NCI-H526 (cell line): ENCODE measurements around the gene PDLIM4.
A peak's percentile ranks its signal among the peaks of the same experiment; 100 is the strongest.

ENCODE experiments used
- DNase-seq, 2 experiments: peaks; one replicate each; lab custom pipeline; 2025; lab: John Stamatoyannopoulos, UW

The PDLIM4 gene

DNA sequence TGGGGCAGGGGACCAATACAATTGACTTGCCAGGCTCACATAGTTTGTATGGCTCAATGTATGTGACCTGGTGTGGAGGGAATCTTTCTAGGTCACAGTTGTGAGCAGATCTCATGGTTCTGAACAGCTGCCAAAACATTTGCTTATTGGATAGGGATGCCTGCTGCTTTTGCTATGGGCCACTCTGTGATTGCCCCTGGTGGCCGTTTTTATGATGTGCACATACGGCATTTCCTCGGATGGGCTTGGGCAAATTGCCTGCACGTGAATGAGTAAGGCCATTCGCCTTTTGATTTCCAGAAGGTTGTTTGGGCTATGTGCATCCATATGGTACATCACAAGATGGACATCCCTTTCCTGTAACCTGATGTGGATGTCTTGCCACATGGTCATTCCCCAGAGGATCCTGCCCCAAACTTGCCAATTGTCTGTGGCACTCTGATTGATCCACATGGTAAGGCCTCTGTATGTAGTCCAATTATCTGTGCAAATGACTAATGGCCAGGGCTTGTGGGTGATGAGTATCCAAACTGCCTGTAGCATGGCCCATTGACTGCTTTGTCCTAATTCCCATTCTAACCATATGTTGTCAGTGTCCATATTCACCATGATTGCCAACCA, 26.0 kb downstream of the PDLIM4 start:
- peak; percentile 16 to 46 for DNase-seq

DNA sequence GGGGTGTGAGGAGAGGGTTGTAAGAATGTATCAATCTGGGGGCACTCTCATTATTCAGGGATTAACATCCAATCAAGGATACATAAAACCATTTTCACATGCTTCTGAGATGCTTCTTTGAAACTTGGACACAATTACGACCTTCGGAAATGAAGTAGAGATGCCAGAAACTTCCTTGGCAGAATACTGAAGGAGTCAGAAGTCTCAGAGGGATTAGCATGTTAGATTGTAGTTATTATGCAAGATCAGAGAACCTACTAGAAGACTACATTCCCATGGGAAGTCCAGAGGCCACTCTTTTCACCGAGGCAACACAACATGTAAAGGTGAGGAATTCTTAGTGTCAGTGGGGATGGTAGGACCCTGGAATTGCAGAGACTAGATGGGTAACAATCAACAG, 31.6 kb downstream of the PDLIM4 start:
- no peak for DNase-seq

DNA sequence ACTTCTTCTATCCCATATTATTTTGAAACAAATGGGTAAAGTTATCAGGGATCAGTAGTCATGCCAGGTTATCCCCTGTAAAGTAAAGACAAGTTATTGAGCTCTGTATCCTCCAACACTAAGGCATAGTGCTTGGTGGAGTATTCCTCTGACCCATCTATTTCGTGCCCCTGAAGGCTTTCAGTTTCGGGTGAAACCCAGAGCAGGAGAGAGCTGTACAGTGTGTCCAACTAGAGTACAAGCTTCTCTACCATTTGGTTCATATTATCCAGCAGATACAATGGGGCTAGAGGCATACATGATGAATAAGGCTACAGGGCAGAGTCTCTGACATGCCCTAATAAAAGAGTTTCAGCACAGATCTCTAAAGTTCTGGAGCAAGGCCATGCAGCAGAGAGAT, 33.5 kb downstream of the PDLIM4 start:
- DNase-seq = no peak

- DNase-seq = peak; percentile 69 to 78
These were observed 35.8 kb downstream of the PDLIM4 start for GRCh38 chr5:132293066-132293991.

DNA sequence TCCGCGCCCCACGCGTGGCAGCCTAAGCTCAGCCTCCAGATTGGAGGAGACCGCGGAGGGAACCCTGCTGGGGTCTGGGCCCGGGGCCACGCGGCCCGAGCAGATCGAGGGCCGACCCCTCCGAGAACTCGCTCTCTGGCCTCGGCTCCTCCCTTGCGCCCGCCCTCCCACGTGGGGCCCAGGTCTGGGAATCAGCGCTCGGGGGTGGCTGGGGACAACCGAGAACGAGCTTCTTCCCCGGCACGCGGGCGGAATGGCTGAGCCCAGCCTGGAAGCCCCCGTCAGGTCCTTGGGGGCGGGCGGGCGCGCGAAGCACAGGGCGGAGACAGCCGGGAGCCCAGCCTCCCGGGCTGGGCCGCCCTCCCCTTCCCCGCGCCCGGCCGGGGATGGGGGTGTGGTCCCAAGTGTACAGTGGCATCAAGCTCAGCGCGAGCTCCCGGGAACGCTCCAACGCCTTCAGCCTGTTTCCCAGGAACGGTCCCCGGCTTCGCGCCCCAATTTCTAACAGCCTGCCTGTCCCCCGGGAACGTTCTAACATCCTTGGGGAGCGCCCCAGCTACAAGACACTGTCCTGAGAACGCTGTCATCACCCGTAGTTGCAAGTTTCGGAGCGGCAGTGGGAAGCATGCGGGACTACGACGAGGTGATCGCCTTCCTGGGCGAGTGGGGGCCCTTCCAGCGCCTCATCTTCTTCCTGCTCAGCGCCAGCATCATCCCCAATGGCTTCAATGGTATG, 36.7 kb downstream of the PDLIM4 start, which contains the start of gene SLC22A4:
SLC22A4 (plus strand) TSS at position 403 of the 736 bp plus-strand sequence; CDS start at position 626, 223 bp downstream.
- DNase-seq = peak; percentile 35 to 78

DNA sequence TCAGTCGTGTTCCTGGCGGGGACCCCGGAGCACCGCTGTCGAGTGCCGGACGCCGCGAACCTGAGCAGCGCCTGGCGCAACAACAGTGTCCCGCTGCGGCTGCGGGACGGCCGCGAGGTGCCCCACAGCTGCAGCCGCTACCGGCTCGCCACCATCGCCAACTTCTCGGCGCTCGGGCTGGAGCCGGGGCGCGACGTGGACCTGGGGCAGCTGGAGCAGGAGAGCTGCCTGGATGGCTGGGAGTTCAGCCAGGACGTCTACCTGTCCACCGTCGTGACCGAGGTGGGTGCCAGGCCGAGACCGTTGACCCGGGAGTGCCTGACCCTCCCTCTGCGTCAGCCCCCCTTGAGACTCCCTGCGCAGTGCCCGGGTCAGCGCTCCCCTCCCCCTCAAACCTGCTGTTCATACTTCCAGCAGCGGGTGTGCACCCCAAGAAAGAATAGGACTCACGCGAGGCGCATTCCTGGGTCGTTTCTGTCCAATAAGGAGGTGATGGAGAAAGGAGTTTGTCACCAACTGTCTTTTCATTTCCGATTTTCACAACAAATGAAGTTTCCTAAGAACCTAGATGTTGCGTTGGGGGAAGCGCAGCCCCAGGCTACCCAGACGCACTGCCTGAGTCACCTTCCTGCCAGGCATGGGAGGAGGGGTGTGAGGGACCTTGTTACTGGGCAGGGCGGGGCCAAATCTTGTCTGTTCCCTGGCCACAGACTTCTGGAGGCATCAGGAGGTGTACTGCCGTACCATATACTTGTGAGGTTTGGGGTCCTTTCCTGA, 37.4 kb downstream of the PDLIM4 start:
- peak in 1 of 2 experiments; percentile 23 for DNase-seq

DNA sequence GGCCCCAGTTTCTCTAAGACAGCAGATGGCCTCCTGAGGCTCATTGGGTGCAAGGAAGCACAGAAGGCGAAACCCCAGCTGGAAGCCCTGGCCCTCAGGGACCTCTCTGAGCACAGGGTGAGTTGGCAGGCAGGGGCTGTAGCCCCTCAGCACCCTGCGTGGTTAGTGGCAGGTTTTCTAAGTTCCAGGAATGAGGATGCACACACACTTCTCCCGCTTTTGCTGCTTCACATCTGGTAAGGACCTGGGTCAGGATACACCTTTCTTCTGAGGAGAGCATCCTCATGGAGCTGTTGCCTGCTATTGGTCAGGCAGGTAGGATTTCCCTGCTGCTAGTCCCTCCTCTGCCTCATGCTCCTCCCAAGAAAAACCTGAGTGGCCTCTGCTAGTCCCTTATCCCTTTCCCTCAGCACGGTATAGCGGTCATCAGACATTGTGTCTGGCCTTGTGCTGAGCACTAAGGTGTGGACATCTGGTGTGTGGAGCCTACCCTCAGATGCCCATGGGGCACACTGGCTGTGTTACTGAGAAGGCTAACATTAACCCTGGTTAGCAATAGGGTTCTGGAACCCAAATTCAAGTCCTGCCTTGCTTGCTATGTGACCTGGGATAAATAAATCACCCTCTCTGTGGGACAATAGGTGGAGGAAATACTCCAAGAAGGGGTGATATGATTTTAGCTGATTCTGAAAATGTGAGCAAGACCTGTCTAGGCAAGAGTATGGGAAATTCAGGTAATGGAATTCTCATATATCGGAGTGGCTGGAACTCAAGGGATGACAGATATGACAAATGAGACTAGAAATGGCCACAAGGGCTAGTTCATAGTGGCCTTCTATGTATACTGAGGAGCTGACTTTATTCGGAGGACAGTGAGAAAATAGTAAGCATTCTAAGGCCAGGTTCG, 38.3 kb downstream of the PDLIM4 start:
- no peak for DNase-seq

- DNase-seq = no peak
These were observed 39.0 kb downstream of the PDLIM4 start for GRCh38 chr5:132296412-132297016.

DNA sequence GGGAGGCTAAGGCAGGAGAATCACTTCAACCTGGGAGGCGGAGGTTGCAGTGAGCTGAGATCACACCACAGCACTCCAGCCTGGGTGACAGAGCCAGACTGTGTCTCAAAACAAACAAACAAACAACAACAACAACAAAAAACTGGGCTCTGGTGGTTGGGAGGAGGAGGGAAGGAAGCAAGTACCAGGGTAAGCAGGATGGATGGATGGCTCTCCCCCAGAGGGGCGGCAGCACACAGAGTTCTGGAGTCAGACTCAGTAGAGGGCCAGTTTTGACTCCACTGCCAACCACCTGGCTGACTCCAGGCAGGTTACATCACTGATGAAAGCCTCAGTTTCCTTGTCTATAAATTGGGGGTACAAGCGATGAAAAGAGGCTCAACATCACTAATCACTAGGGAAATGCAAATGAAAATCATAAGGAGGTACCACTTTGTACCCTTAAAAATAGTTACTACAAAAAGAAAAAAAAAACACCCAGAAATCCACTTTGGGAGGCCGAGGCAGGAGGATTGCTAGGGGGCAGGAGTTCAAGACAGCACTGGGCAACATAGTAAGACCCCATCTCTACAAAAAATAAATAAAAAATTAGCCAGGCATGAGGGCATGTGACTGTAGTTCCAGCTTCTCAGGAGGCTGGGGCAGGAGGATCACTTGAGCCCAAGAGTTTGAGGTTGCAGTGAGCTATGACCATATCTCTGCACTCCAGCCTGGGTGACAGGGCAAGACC, 39.9 kb downstream of the PDLIM4 start:
- no peak for DNase-seq

- no peak for DNase-seq
These were observed 41.1 kb downstream of the PDLIM4 start for GRCh38 chr5:132298298-132299212.

DNA sequence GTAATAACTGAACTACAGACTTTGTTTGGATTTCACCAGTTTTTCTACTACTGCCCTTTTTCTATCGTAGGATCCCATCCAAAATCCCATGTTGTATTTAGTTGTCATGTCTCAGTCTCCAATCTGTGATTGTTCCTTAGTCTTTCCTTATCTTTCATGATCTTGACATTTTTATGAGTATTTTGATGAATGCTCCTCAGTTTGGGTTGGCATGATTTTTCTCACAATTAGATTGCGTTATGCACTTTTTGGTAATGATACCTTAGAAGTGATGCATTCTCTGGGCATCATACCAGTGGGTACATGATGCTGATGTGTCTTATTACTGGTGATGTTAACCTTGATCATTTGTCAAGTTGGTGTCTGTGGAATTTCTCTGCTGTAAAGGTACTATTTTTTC, 42.4 kb downstream of the PDLIM4 start:
- no peak for DNase-seq

GRCh38 chr5:132300577-132301343, 43.3 kb downstream of the PDLIM4 start:
- no peak for DNase-seq

DNA sequence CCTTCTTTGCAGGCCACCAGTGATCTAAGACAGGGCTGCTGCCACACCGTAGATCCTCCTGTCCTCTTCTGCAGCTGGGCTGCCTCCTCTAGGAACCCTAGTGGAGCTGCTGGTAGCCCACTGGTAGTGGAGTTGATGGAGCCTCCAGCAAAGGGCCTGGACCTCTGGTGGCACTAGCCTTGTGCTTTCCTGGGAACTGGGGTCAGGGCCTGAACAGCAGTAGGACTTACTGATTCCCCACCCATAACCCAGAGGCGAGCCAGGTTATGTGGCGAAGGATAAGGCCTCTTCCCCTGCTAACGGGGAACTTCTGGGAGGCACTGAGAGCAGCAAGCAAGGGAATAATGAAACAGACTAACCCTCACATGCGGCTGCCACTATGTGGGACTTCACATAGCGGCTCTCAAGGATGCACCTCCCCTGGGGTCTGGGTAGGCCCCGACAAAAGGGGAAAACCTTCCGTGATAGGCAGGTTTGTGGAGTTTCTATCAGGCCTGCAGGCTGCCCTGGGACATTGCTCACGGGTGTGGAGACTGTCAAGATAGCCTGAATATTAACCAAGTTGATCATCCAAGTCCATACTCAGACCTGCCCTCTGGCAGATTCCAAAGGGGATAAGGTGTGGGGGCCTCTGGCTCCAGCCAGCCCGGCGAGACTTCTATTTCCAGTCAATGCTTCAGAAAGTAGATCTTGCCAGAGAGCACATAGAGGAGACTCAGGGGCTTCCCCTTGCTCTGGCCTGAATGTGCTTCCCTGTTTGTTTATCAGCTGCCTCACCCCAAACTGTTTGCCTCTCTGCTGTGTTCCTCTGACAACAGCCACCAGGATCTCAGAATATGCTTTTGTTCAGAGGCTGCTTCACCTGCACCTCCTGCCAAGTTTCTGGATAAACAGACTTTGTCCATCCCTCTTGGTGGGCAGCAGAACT, 44.1 kb downstream of the PDLIM4 start:
- DNase-seq = no peak

DNA sequence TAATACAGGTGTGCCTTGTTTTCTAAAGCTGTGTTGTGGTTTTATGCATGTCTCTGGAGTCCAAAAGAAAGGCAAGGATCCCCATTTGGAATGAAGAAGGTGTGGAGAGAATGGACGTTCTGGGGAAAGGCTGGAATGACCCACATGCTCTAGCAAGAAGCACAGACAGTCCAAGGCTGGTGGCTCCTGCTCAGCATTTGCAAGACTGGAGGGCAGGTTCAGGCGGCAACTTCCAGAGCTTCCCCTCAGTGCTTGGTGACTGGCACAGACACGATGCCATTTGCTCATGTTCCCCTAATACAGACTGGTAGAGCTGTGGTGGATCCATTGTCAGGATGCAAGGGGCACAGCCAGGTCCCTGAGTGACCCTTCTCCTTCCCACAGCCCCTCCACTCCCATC, 44.9 kb downstream of the PDLIM4 start:
- no peak for DNase-seq

GRCh38 chr5:132303589-132303988, 46.1 kb downstream of the PDLIM4 start:
- no peak for DNase-seq

DNA sequence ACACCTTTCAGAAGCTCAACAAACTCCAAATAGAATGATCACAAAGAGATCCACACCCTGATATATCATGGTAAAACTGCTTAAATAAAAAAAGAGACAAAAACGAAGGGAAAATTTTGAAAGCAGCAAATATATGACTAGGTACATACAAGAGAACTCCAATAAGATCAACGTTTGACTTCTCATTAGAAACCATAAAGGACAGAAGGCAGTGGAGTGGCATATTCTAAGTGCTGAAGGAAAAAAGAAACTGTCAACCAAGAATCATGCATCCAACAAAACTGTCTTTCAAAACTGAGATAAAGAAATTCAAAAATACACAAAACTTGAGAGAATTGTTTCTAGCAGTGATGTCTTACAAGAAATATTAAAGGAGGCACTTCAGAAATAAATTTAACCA, 47.9 kb downstream of the PDLIM4 start:
- no peak for DNase-seq

DNA sequence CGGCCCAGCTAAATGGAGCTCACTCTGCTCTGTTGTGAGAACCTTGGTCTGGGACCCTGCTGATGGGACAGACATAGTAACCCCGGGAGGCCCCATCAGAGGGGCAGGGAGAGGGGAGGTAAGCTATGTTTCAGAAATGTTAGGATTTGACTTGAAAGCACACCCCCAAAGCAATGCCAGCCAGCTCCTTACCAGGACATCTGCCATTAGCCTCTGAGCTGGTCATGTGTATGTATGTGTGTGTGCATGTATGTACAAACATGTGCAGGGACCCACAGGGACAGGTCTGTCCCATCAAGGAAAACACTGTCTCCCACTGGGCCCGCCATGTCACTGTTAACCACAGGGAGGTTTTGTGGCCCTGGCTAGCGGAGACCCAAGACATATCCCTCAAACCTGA, 51.2 kb downstream of the PDLIM4 start:
- DNase-seq = no peak
